HEK293T (cell line): Measurements from ENCODE around the gene NTMT1.

Source experiments
- CTCF ChIA-PET: fragments of 350-600 bp; formaldehyde crosslinking; extraction: SDS; loops from one replicate; lab custom pipeline; 2021; ENCODE audit warnings: antibody characterized with exemption, inconsistent platforms; lab: Yijun Ruan, JAX
- POLR2A ChIA-PET: fragments of 350-600 bp; formaldehyde crosslinking; extraction: SDS; loops from one replicate; lab custom pipeline; 2020; ENCODE audit warnings: antibody characterized with exemption, inconsistent platforms; lab: Yijun Ruan, JAX
- DNase-seq: peaks from one replicate; pipeline ENCODE4 v3.0.0; 2012; ENCODE audit warnings: mixed read lengths; ENCODE audit errors: extremely low spot score
- ARNT ChIP-seq: fragments of 450-650 bp; IDR thresholded peaks from 2 replicates; pipeline ENCODE4 v1.6.1; 2017; ENCODE audit warnings: mild to moderate bottlenecking
- BHLHE40 ChIP-seq: fragments of 450-650 bp; IDR thresholded peaks from 2 replicates; pipeline ENCODE4 v1.6.1; 2016; ENCODE audit warnings: mild to moderate bottlenecking, moderate library complexity, borderline replicate concordance
- CTBP1 ChIP-seq: fragments of 450-650 bp; IDR thresholded peaks from 2 replicates; pipeline ENCODE4 v1.6.1; 2016; ENCODE audit warnings: borderline replicate concordance
- ELF4 ChIP-seq: fragments of 450-650 bp; IDR thresholded peaks from 2 replicates; pipeline ENCODE4 v1.6.1; 2017; ENCODE audit warnings: antibody characterized with exemption
- FOXA1 ChIP-seq: fragments of 450-650 bp; IDR thresholded peaks from 2 replicates; pipeline ENCODE4 v1.6.1; 2016; ENCODE audit warnings: mild to moderate bottlenecking
- FOXK2 ChIP-seq: fragments of 450-650 bp; IDR thresholded peaks from 2 replicates; pipeline ENCODE4 v1.6.1; 2016; ENCODE audit warnings: mild to moderate bottlenecking
- FOXM1 ChIP-seq: fragments of 450-650 bp; IDR thresholded peaks from 2 replicates; pipeline ENCODE4 v1.6.1; 2017; ENCODE audit warnings: mild to moderate bottlenecking, borderline replicate concordance
- HDGF ChIP-seq: fragments of 450-650 bp; IDR thresholded peaks from 2 replicates; pipeline ENCODE4 v1.6.1; 2017; ENCODE audit warnings: antibody characterized with exemption, borderline replicate concordance
- L3MBTL2 ChIP-seq: fragments of 450-650 bp; conservative IDR thresholded peaks from 2 replicates; pipeline ENCODE4 v1.6.1; 2016; ENCODE audit warnings: mild to moderate bottlenecking
- LEF1 ChIP-seq: fragments of 450-650 bp; IDR thresholded peaks from 2 replicates; pipeline ENCODE4 v1.6.1; 2017; ENCODE audit warnings: mild to moderate bottlenecking, borderline replicate concordance
- NFRKB ChIP-seq: fragments of 450-650 bp; IDR thresholded peaks from 2 replicates; pipeline ENCODE4 v1.6.1; 2016; ENCODE audit warnings: mild to moderate bottlenecking, moderate library complexity
- SP1 ChIP-seq: fragments of 450-650 bp; IDR thresholded peaks from 2 replicates; pipeline ENCODE4 v1.6.1; 2017
- SUZ12 ChIP-seq: fragments of 450-650 bp; IDR thresholded peaks from 2 replicates; pipeline ENCODE4 v1.6.1; 2016; ENCODE audit warnings: mild to moderate bottlenecking
- TARDBP ChIP-seq: fragments of 450-650 bp; IDR thresholded peaks from 2 replicates; pipeline ENCODE4 v1.6.1; 2016
- ZNF384 ChIP-seq: fragments of 450-650 bp; IDR thresholded peaks from 2 replicates; pipeline ENCODE4 v1.6.1; 2016
- TF ChIP-seq, protein P1 (sequence below): fragments of 450-650 bp; IDR thresholded peaks from 2 replicates; pipeline ENCODE4 v1.6.1; 2016

The NTMT1 gene

DNA sequence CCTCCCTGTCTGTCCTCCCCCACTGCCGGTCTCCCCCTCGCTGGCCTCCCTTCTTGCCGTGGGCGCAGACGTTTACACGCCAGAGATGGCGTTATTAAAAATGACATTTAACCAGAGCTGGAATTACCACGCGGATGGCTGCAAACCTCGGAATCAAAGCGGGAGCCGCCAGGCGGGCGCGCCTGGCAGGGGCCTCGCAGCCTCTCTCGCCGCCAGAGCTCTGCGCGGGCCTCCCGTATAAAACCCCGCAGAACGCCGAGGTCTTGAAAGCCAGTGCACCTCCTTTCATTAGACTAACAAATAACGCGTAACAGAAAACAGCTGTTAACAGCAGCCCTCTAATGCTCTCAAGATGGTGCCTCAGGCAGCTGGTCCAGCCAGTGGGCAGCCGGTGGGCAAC is 49.7 kb downstream of the NTMT1 start:
- DNase-seq = no peak
- no peak for TF ChIP-seq BHLHE40
- no peak for TF ChIP-seq ARNT
- no peak for TF ChIP-seq CTBP1
- TF ChIP-seq, protein P1, sequence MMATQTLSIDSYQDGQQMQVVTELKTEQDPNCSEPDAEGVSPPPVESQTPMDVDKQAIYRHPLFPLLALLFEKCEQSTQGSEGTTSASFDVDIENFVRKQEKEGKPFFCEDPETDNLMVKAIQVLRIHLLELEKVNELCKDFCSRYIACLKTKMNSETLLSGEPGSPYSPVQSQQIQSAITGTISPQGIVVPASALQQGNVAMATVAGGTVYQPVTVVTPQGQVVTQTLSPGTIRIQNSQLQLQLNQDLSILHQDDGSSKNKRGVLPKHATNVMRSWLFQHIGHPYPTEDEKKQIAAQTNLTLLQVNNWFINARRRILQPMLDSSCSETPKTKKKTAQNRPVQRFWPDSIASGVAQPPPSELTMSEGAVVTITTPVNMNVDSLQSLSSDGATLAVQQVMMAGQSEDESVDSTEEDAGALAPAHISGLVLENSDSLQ = no peak
- no peak for TF ChIP-seq LEF1
- no peak for TF ChIP-seq NFRKB
- no peak for TF ChIP-seq SUZ12
- TF ChIP-seq TARDBP = no peak
- TF ChIP-seq ZNF384 = no peak
- no peak for TF ChIP-seq ELF4
- no peak for TF ChIP-seq FOXK2
- TF ChIP-seq HDGF = no peak
- no peak for TF ChIP-seq SP1
- TF ChIP-seq FOXA1 = no peak
- no peak for TF ChIP-seq L3MBTL2
- no peak for TF ChIP-seq FOXM1
- ChIA-PET CTCF (no interaction called here), POLR2A (interaction anchor here (0.9 kb wide), 1 partner anchor 22 kb away, joined by 4 read pairs; no protein-coding TSS in a partner anchor)

DNA sequence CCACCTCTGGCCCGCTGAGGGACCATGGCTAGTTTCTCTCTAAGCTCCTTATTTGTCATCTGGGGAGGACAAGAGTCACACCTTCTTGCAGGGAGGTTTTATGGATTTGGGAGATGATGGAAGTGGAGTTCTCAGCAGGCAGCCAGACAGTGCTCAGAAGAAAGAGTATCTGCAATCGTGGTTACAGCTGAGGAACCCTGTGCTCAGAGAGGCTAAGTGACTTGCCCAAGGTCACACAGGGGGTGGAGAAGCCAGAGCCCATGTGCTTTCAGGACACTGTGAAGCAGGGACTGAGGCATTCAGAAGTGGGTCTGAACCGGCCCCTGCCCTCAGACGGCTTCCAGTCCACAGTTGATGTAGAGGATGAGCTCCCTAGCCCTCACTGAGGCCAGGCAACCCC is 50.3 kb downstream of the NTMT1 start:
- CTCF ChIA-PET = no interaction called here
- POLR2A ChIA-PET = interaction anchor here (0.9 kb wide), 1 partner anchor 21 kb away, joined by 4 read pairs; no protein-coding TSS in a partner anchor
- DNase-seq = no peak
- TF ChIP-seq ZNF384 (no peak), NFRKB (no peak), L3MBTL2 (no peak), LEF1 (no peak), TARDBP (no peak), ELF4 (no peak), ARNT (no peak), SUZ12 (no peak), SP1 (no peak), FOXA1 (no peak), FOXK2 (no peak), FOXM1 (no peak), BHLHE40 (no peak), HDGF (no peak), CTBP1 (no peak)
- TF ChIP-seq, protein P1 = no peak

DNA sequence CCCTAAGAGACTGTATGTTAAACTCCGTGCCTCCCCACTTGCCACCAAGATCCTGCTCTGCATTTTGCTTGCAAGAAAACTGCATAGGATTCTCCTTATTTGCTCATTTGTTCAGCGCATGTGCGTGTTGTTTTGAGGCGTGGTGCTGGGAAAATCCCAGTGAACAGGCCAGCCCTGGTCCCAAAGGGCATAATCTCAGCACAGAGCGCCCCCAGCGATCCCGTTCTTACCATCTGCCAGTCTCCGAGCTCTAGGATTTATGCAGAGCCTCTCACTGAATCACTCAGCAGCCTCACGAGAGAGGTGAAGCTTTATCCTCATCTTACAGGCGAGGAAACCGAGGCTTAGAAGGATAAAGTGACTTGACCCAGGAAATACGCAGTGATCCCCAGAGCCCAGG is 51.0 kb downstream of the NTMT1 start:
- POLR2A ChIA-PET = no interaction called here
- no peak for DNase-seq
- CTCF ChIA-PET = no interaction called here
- TF ChIP-seq FOXA1 (no peak), CTBP1 (no peak), ZNF384 (no peak), ELF4 (no peak), LEF1 (no peak), FOXM1 (no peak), SP1 (no peak), NFRKB (no peak), SUZ12 (no peak)
- TF ChIP-seq, protein P1 = no peak

DNA sequence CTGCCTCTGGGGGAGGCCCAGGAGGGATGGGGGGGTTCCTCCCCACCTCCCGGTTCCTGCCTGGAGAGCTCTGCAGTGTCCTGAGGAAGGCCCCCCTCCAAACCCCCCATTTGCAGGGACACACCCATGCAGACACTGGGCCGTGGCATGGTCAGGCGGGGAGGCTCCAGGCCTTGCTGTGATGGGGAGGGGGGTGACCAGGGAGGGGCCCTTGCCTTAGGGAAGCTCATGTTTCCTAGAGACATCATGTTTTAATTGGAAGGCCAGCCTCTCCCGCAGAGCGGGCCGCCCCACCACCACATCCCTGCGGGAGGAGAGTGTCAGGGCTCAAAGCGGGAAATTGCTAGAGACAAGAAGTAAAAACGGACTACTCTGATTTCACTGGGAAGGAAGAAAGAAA is 51.5 kb downstream of the NTMT1 start:
- TF ChIP-seq FOXM1 (no peak), TARDBP (no peak), ELF4 (no peak), LEF1 (no peak)
- POLR2A ChIA-PET = no interaction called here
- peak; percentile 34 for DNase-seq
- CTCF ChIA-PET = no interaction called here

DNA sequence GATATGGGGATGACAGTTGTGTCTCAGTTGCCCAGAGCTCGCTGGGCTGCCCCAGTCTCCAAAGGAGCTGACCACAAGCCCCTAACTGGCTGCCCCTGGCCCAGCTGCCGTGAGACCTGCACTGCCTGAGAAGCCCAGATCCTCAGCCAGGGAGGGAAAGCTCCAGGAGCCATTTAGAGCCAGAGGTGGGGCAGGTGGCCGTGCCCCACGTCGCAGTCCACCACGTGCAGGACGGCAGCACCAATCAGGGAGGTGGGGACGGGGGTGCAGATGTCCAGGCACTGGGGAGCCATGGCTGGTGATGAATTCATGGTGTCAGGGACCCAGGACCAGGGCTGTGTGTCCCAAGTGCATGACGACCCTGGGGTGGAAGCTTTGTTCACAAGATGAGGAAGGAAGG is 52.9 kb downstream of the NTMT1 start:
- TF ChIP-seq LEF1 (no peak), BHLHE40 (no peak), FOXA1 (no peak), FOXM1 (no peak), ZNF384 (no peak), L3MBTL2 (no peak), CTBP1 (no peak), SUZ12 (no peak), TARDBP (no peak), ELF4 (no peak)
- TF ChIP-seq, protein P1 = no peak
- POLR2A ChIA-PET = no interaction called here
- CTCF ChIA-PET = no interaction called here
- no peak for DNase-seq

DNA sequence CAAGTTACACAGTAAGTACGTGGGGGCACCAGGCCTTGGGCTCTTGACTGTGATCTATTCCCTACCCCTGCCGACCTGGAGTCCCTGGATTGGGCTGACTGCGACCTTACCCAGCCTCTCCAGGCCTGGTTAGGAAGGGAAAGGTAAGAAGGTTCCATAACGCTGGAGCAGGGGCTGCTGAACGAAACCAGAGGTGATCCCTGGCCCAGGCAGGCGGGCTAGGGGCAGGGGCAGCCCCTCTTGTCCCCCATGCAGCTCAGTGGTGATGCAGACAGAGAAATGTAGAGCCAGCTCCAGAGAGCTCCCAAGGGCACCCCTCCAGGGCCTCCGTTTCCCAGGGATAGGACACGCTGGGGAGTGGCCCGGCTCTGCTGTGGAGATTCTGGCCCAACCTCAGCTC is 53.6 kb downstream of the NTMT1 start:
- POLR2A ChIA-PET = interaction anchor here (1.5 kb wide), 1 partner anchor 18 kb away, joined by 5 read pairs; no protein-coding TSS in a partner anchor
- CTCF ChIA-PET = no interaction called here

More for the DNA sequence above, 53.6 kb downstream of the NTMT1 start:
- TF ChIP-seq SUZ12 (no peak), LEF1 (no peak)
- DNase-seq = no peak
